IMR-90 (cell line): ENCODE data around the gene TSPAN3. TPM values are rescaled to one million over a fixed set of nuclear protein-coding genes. Genes with fewer than 3 reads are reported as not detected.
A peak's percentile ranks its signal among the peaks of the same experiment; 100 is the strongest.

Experiments
- ATAC-seq: fragments of 200-7000 bp; cut with Tn5 transposase; 2 replicates; pipeline ENCODE4 v1.9.1; 2020; ENCODE audit warnings: low read depth, mild to moderate bottlenecking, moderate library complexity
- BruUV-seq: library from RNA; stranded (reverse); fragments of 400-500 nt; replicated peaks from 2 replicates; lab custom pipeline; 2021; lab: Mats Ljungman, UMichigan
- CTCF ChIA-PET: fragments of 300-600 bp; formaldehyde crosslinking; extraction: SDS; loops from one replicate; lab custom pipeline; 2021; ENCODE audit warnings: antibody characterized with exemption; lab: Yijun Ruan, JAX
- POLR2A ChIA-PET: fragments of 300-600 bp; sonication (Branson Sonifier 250); formaldehyde crosslinking; loops from one replicate; lab custom pipeline; 2022; ENCODE audit warnings: antibody characterized with exemption; ENCODE audit not compliant: unreplicated experiment; lab: Charles Lee
- DNase-seq: peaks from one replicate; pipeline ENCODE4 v3.0.0; 2013
- H2AFZ ChIP-seq: replicated peaks from 2 replicates; pipeline ENCODE3; 2013; ENCODE audit warnings: low read length, mild to moderate bottlenecking; ENCODE audit not compliant: poor library complexity
- H2AK5ac ChIP-seq: 2 replicates; pipeline ENCODE4 v1.6.1; 2013; ENCODE audit warnings: low read depth, low read length, inconsistent platforms
- H2AK9ac ChIP-seq: replicated peaks from 2 replicates; pipeline ENCODE3; 2013; ENCODE audit warnings: mild to moderate bottlenecking, low read depth, low read length, moderate library complexity; ENCODE audit not compliant: poor library complexity
- H2BK120ac ChIP-seq: 2 replicates; pipeline ENCODE4 v1.6.1; 2013; ENCODE audit warnings: low read depth, low read length, inconsistent platforms
- H2BK15ac ChIP-seq: 3 replicates; pipeline ENCODE4 v1.6.1; 2013; ENCODE audit warnings: low read depth, low read length, inconsistent platforms
- H2BK20ac ChIP-seq: 2 replicates; pipeline ENCODE4 v1.6.1; 2013; ENCODE audit warnings: low read depth, mild to moderate bottlenecking, inconsistent platforms, low read length, moderate library complexity
- H2BK5ac ChIP-seq: 2 replicates; pipeline ENCODE4 v1.6.1; 2013; ENCODE audit warnings: mild to moderate bottlenecking, low read depth, low read length, inconsistent platforms; ENCODE audit not compliant: poor library complexity, severe bottlenecking
- H3K14ac ChIP-seq: replicated peaks from 2 replicates; pipeline ENCODE4 v1.6.1; 2013; ENCODE audit warnings: low read depth, low read length, inconsistent platforms
- H3K18ac ChIP-seq: 2 replicates; pipeline ENCODE4 v1.6.1; 2013; ENCODE audit warnings: low read depth, low read length, control low read depth
- H3K23ac ChIP-seq: 2 replicates; pipeline ENCODE4 v1.6.1; 2013; ENCODE audit warnings: low read depth, low read length, inconsistent platforms
- H3K27ac ChIP-seq: 2 replicates; pipeline ENCODE4 v1.5.1; 2013; ENCODE audit warnings: mild to moderate bottlenecking, control low read depth, low read length; ENCODE audit not compliant: insufficient read depth
- H3K27me3 ChIP-seq: 2 replicates; pipeline ENCODE4 v1.6.1; 2013; ENCODE audit warnings: low read length; ENCODE audit not compliant: control insufficient read depth, insufficient read depth
- H3K36me3 ChIP-seq: 2 replicates; pipeline ENCODE4 v1.6.1; 2013; ENCODE audit warnings: low read length, mixed read lengths; ENCODE audit not compliant: control insufficient read depth, insufficient read depth
- H3K4ac ChIP-seq: 2 replicates; pipeline ENCODE4 v1.6.1; 2013; ENCODE audit warnings: low read depth, low read length, inconsistent platforms
- H3K4me1 ChIP-seq: 2 replicates; pipeline ENCODE4 v1.6.1; 2013; ENCODE audit warnings: low read length, mixed read lengths; ENCODE audit not compliant: control insufficient read depth, insufficient read depth
- H3K4me2 ChIP-seq: 2 replicates; pipeline ENCODE4 v1.6.1; 2013; ENCODE audit warnings: low read depth, mild to moderate bottlenecking, control low read depth, low read length, moderate library complexity
- H3K4me3 ChIP-seq: 2 replicates; pipeline ENCODE4 v1.5.1; 2013; ENCODE audit warnings: low read depth, mild to moderate bottlenecking, control low read depth, low read length, moderate library complexity; ENCODE audit not compliant: insufficient read depth
- H3K56ac ChIP-seq: 2 replicates; pipeline ENCODE4 v1.6.1; 2013; ENCODE audit warnings: low read length, inconsistent platforms; ENCODE audit not compliant: insufficient read depth; ENCODE audit errors: extremely low read depth
- H3K79me1 ChIP-seq, 2 experiments: 2 replicates each; pipeline ENCODE4 v1.6.1; 2013; ENCODE audit warnings: low read length in 2 of 2, inconsistent platforms in 1 of 2, low read depth in 1 of 2
- H3K9ac ChIP-seq: 2 replicates; pipeline ENCODE4 v1.6.1; 2013; ENCODE audit warnings: low read depth, low read length, control low read depth
- H3K9me1 ChIP-seq: 2 replicates; pipeline ENCODE4 v1.6.1; 2013; ENCODE audit warnings: low read length, inconsistent platforms; ENCODE audit not compliant: insufficient read depth
- H3K9me3 ChIP-seq: 2 replicates; pipeline ENCODE4 v1.6.1; 2013; ENCODE audit warnings: low read length; ENCODE audit not compliant: control insufficient read depth, insufficient read depth
- H4K20me1 ChIP-seq: 2 replicates; pipeline ENCODE4 v1.6.1; 2013; ENCODE audit warnings: low read length, inconsistent platforms; ENCODE audit not compliant: insufficient read depth
- H4K5ac ChIP-seq: 2 replicates; pipeline ENCODE4 v1.6.1; 2013; ENCODE audit warnings: mild to moderate bottlenecking, low read depth, low read length, control low read depth
- H4K8ac ChIP-seq, 2 experiments: 2 replicates each; pipeline ENCODE4 v1.6.1; 2013; ENCODE audit warnings: low read depth in 2 of 2, low read length in 2 of 2, control low read depth in 1 of 2, inconsistent platforms in 1 of 2
- H4K91ac ChIP-seq: 2 replicates; pipeline ENCODE4 v1.6.1; 2013; ENCODE audit warnings: low read depth, low read length, inconsistent platforms; ENCODE audit not compliant: insufficient read depth
- BHLHE40 ChIP-seq: fragments of 150-350 bp; IDR thresholded peaks from 2 replicates; pipeline ENCODE4 v1.6.1; 2016; ENCODE audit warnings: mild to moderate bottlenecking, low read depth, low read length
- CHD1 ChIP-seq: IDR thresholded peaks from 2 replicates; pipeline ENCODE4 v1.6.1; 2012; ENCODE audit warnings: low read depth, low read length, improper control_type of control experiment
- FOS ChIP-seq: fragments of 150-350 bp; IDR thresholded peaks from 2 replicates; pipeline ENCODE4 v1.6.1; 2016; ENCODE audit warnings: low read depth, low read length
- MAZ ChIP-seq: IDR thresholded peaks from 2 replicates; pipeline ENCODE4 v1.6.1; 2012; ENCODE audit warnings: low read depth, mild to moderate bottlenecking, low read length, improper control_type of control experiment, moderate library complexity, borderline replicate concordance
- MXI1 ChIP-seq: IDR thresholded peaks from 2 replicates; pipeline ENCODE4 v1.6.1; 2012; ENCODE audit warnings: low read depth, mild to moderate bottlenecking, low read length, moderate library complexity, borderline replicate concordance
- NFE2L2 ChIP-seq: fragments of 150-350 bp; IDR thresholded peaks from 2 replicates; pipeline ENCODE4 v1.6.1; 2016; ENCODE audit warnings: low read depth, mild to moderate bottlenecking, low read length
- RCOR1 ChIP-seq: IDR thresholded peaks from 2 replicates; pipeline ENCODE4 v1.6.1; 2012; ENCODE audit warnings: mild to moderate bottlenecking, low read length, improper control_type of control experiment; ENCODE audit not compliant: insufficient replicate concordance
- WGBS, 2 experiments: methylation state at CpG; one replicate each; pipeline versions ENCODE4 v1.1.5 to v1.1.7; 2013; ENCODE audit warnings: missing lambda C conversion rate in 2 of 2; ENCODE audit not compliant: insufficient read length in 1 of 2; ENCODE audit errors: extremely low coverage in 2 of 2; 5-methylcytosine and 5-hydroxymethylcytosine counted together
- dilution Hi-C: fragments of 300-500 bp; cut with HindIII; formaldehyde crosslinking; loops from one replicate; pipeline ENCODE4 v1.14.3; 2018; ENCODE audit warnings: low sequenced_read_pairs; ENCODE audit not compliant: unreplicated experiment
- in situ Hi-C: fragments of 300-500 bp; cut with MboI; formaldehyde crosslinking; loops from 3 replicates; pipeline ENCODE4 v1.14.3; 2019; ENCODE audit warnings: low sequenced_read_pairs, inconsistent platforms, mixed read lengths
- intact Hi-C: fragments of 100-400 bp; cut with micrococcal nuclease; formaldehyde crosslinking; loops from 2 replicates; pipeline ENCODE4 v1.10.0; 2022
- polyA plus RNA-seq, 3 experiments: library from polyadenylated mRNA; depleted of rRNA; stranded (reverse); fragments of >200 nt; gene quantifications; 2 replicates each; pipeline ENCODE4 v1.2.3, GENCODE V29; 2012; ENCODE audit warnings: low replicate concordance in 1 of 3
- total RNA-seq: library from RNA; depleted of rRNA; stranded (reverse); fragments of >200 nt; gene quantifications from 2 replicates; pipeline ENCODE4 v1.2.3, GENCODE V29; 2012
- TF ChIP-seq, protein P1 (sequence below): fragments of 150-350 bp; IDR thresholded peaks from 2 replicates; pipeline ENCODE4 v1.6.1; 2017; ENCODE audit warnings: mild to moderate bottlenecking, antibody characterized with exemption, low read length, low read depth

The TSPAN3 gene
- total and polyA plus RNA-seq, 2 of the 4 experiments (the other 2 are of a cell fraction) = 270 to 295 TPM

DNA sequence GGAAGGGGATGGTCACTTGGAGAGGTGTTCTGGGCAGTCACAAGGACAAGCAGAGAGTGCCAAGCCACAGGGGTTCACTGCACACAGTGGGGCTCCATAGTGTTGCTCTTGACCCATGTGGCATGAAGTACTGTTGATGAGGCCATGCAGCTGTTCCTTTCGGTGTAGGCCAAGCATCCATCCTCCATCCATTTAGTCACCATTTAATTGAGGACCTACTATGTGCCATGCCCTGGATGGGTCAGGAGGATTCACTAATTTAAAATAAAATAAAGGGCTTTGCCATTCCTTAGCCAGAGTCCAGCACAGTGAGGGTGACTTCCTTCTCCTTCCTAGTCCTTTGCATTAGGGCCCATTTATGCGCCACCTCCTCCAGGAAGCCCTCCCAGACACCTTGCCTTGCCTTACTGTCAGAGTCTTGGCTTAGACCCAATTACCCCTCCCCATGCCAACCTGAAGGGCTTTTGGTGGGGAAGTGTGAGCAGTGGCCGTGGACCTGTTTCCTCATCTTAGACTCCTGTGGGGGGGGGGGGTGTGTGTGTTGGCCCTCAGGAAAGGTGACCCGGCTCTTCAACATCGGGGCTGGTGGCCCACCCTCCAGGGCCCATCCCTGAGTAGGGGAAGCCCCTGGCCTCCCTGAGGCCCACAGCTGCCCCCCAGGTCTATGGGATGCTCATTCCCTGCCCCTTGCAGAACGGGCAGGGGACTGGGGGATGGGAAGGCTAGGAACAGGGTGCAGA, 50.4 kb downstream of the TSPAN3 start:
- peak overlapping the region; percentile 91 for H4K91ac ChIP-seq
- H3K56ac ChIP-seq = no peak overlapping the region
- no TSS peak for BruUV-seq
- H3K36me3 ChIP-seq = no peaks in the 10 kb centered on the region
- H3K23ac ChIP-seq = no peak overlapping the region
- in situ Hi-C loops (loop anchor here (10.0 kb wide), 1 partner anchor 524 kb away; no protein-coding TSS in a partner anchor), intact Hi-C loops (no loop called here), dilution Hi-C loops (no loop called here)
- no peak overlapping the region for H3K27ac ChIP-seq
- H3K4me1 ChIP-seq = peaks cover 12% of the 10 kb centered on the region
- H4K20me1 ChIP-seq = no peaks in the 10 kb centered on the region
- H3K9ac ChIP-seq = no peak overlapping the region
- peak overlapping the region; percentile 60 for H2AK9ac ChIP-seq
- H2BK120ac ChIP-seq = peak overlapping the region; percentile 95
- POLR2A ChIA-PET = interaction anchor here (0.6 kb wide), 1 partner anchor 33 kb away, joined by 4 read pairs; no protein-coding TSS in a partner anchor
- ATAC-seq = no peak
- H3K18ac ChIP-seq = no peak overlapping the region
- H2BK5ac ChIP-seq = no peak overlapping the region
- CTCF ChIA-PET = no interaction called here
- no peak for DNase-seq
- H3K4ac ChIP-seq = peak overlapping the region; percentile 90
- no CpG with 5 or more reads among the region's 6 CpGs for WGBS, 2 experiments
- H3K27me3 ChIP-seq = peaks cover 3% of the 10 kb centered on the region; the same call in 1 of the 2 replicates
- peak overlapping the region; percentile 75; the same call in 2 of the 3 replicates for H2BK15ac ChIP-seq
- H2BK20ac ChIP-seq = peak overlapping the region; percentile 81
- peak overlapping the region; percentile 40 for H2AFZ ChIP-seq
- no peaks in the 10 kb centered on the region for H3K9me3 ChIP-seq
- H3K79me1 ChIP-seq = no peaks in the 10 kb centered on the region
- TF ChIP-seq MAZ (no peak), BHLHE40 (no peak), NFE2L2 (no peak), FOS (no peak), CHD1 (no peak), MXI1 (no peak), RCOR1 (no peak)
- TF ChIP-seq, protein P1, sequence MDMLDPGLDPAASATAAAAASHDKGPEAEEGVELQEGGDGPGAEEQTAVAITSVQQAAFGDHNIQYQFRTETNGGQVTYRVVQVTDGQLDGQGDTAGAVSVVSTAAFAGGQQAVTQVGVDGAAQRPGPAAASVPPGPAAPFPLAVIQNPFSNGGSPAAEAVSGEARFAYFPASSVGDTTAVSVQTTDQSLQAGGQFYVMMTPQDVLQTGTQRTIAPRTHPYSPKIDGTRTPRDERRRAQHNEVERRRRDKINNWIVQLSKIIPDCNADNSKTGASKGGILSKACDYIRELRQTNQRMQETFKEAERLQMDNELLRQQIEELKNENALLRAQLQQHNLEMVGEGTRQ = no peak
- peaks cover 14% of the 10 kb centered on the region for H3K9me1 ChIP-seq
- peak overlapping the region; percentile 78 for H3K14ac ChIP-seq
- H3K4me2 ChIP-seq = no peak overlapping the region
- peak overlapping the region; percentile 55 to 66; a peak in 2 of 4 replicates for H4K8ac ChIP-seq
- no peak overlapping the region for H4K5ac ChIP-seq
- peak overlapping the region; percentile 97; the same call in 1 of the 2 replicates for H2AK5ac ChIP-seq
- no peak overlapping the region for H3K4me3 ChIP-seq
